ENCODE results near the gene SCAP.
"Not testable (repeated sequence)": the region's sequence is repeated elsewhere in the genome, so short reads cannot be mapped to it uniquely, and the experiment has no call there.

Gene SCAP

DNA sequence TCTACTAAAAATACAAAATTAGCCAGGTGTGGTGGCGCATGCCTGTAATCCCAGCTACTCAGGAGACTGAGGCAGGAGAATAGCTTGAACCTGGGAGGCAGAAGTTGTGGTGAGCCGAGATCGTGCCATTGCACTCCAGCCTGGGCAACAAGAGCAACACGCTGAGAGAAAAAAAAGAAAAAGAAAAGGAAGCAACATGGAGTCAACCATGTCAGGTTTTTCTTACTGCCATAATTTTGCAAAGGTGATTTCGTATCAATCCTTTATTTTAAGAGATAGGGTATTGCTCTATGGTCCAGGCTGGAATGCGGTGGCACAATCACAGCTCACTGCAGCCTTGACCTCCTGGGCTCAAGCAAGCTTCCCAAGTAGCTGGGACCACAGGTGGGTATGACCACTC lies 4.5 kb upstream of the SCAP start:
- DNase-seq, result not testable (repeated sequence)

DNA sequence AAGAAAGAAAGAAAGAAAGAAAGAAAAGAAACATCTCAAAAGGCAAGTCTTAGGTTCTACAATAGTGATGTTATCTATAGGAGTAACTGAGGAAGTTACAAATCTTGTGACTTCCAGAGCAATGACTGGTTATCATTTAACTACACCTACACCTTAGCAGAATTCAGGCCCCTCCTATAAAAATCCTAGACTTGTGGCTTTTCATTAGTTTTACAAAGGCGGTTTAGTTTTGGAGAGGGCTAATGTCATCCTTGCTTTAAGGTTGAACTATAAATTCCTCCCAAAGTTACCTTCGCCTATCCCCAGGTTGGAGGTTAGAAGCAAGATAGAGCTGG lies 4.1 kb upstream of the SCAP start:
- DNase-seq, result no peak

DNA sequence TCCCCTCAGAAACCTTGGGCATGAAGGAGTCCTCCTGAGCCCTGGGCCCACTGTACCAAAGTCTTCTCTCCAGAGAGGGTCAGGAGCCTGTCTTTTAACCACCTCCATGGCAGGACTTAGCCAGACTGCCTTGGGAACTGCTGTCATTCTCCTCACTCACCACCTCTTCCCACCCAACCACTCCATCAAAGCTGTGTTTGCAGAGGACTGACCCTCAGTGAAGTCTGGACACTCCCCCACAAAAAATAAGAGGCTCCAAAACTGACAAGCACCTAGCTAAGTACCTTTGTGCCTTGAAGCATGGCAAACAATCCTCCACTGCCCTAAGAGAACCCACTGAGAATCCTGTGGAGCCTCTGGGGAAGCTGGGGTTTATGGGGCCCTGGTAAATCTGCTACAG lies 2.3 kb upstream of the SCAP start:
- no peak for DNase-seq

DNA sequence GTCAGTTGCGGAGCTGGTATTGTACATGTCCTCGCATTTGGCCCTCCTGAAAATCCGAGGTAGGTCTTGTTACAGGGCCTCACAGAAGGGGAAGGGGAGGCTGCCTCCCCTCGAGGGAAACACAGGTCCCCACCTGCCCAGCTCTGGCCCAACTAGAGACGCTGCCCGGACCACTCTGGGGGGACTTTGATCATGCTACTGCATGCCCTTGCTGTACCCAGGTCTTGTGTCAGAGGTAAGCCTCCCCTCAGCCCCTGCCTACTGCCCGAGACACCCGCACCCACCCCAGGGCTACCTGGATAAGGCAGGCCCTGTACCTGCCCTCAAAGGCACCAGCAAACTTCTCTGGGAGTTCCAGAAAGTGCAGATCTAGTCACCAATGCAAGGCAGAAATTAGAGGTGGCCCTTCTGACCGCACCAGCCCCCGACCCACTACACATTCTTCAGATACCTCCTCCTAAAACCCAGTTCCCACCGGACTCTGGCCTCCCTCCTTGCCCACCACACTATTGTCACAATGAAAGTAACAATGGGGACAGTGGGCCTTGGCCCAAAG lies 981 bp upstream of the SCAP start:
- no peak for DNase-seq

DNA sequence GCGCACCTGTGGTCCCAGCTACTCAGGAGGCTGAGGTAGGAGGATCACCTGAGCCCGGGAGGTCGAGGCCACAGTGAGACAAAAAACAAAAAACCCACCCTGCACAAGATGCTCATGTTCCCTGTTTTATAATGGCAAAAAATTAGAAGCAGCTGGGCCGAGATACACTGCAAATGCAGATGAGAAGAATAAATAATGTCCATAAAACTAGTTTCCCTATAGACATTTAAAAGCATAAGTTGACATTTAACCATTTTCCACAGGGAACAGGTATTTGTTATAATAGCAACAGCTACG lies 537 bp upstream of the SCAP start:
- DNase-seq, result no peak

DNA sequence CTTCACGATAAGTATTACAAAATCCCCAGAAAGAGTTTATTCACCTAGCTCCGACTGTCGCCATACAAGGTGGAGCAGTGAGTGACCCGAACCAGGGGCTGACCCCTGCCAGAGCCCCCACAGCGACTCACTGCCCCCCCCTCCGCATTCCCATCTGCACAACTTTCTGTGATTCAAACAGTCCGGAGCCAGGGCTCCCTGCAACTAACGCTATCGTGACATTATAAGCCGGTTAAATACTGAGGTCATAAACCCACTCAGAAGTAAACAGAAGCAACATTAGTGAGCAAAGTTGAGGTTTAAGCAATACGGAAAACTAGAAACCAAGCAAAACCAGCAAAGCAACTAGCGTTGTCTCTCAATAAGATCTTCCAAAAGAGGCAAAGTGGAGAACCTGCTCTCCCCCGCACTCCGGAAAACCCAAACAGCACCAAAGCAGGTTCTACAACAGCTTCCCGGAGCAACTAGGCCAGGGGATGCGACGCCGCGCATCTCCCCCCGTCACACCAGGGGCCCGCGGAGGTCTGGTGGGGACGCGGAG lies 642 bp downstream of the SCAP start:
- no peak for DNase-seq

DNA sequence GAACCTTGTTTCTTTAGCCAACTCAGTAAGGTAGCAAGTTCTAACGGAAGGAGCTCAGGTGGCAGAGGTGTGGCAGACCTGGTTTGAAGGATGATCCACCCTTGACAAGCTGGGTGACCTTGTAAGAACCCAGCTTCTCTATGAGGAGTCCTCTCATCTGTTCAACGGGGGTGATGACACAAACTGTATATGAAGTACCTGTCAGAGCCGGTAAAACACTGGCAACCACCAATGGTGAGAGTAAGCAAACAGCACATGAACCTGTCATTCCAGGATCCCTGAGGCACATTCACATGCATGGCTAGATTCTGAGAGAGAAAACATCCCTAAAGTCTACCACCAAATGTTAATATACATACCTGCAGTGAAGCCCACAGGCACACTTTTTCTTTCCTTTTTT lies 2.4 kb downstream of the SCAP start:
- no peak for DNase-seq

DNA sequence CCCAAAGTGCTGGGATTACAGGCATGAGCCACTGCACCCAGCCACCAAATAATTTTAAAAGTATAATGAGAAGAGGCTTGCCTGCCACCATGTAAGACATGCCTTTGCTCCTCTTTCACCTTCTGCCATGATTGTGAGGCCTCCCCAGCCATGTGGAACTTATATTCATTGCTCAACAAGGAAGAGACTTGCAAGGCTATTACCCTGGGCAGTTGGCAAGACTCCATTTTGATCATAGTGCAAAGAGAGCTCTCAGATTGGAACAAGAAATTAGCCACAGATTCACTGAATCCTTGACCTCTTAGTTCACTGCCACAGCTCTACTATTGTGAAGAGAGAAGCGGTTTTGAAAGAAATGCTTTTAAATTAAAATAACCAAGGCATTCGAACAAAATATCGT lies 6.1 kb downstream of the SCAP start:
- no peak for DNase-seq

DNA sequence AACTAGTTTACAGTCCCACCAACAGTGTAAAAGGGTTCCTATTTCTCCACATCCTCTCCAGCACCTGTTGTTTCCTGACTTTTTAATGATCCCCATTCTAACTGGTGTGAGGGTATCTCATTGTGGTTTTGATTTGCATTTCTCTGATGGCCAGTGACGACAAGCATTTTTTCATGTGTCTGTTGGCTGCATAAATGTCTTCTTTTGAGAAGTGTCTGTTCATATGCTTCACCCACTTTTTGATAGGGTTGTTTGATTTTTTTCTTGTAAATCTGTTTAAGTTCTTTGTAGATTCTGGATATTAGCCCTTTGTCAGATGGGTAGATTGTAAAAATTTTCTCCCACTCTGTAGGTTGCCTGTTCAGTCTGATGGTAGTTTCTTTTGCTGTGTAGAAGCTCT lies 7.4 kb downstream of the SCAP start:
- DNase-seq, result not testable (repeated sequence)

DNA sequence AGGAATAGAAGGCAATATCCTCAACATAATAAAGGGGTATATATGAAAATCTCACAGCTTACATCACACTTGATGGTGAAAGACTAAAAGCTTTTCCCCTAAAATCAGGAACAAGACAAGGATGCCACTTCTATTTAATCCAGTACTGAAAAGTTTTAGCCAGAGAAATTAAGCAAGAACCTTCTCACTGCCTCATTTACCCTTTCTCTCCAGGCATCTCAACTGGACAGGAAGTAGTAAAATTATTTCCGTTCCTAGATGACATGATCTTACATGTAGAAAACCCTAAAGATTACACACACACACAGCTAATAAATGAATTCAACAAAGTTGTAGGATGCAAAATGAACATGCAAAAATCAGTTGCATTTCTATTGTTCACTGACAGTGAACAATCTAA lies 11.2 kb downstream of the SCAP start:
- no peak for DNase-seq

DNA sequence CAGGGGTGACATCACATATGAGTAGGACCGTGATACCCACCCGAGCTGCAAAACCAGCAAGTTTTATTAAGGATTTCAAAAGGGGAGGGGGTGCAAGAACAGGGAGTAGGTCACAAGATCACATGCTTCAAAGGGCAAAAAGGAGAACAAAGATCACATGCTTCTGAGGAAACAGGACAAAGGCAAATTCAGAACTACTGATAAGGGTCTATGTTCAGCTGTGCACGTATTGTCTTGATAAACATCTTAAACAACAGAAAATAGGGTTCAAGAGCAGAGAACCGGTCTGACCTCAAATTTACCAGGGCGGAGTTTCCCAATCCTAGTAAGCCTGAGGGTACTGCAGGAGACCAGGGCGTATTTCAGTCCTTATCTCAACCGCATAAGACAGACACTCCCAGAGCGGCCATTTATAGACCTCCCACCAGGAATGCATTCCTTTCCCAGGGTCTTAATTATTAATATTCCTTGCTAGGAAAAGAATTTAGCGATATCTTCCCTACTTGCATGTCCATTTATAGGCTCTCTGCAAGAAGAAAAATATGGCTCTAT lies 16.1 kb downstream of the SCAP start:
- DNase-seq, result not testable (repeated sequence)

DNA sequence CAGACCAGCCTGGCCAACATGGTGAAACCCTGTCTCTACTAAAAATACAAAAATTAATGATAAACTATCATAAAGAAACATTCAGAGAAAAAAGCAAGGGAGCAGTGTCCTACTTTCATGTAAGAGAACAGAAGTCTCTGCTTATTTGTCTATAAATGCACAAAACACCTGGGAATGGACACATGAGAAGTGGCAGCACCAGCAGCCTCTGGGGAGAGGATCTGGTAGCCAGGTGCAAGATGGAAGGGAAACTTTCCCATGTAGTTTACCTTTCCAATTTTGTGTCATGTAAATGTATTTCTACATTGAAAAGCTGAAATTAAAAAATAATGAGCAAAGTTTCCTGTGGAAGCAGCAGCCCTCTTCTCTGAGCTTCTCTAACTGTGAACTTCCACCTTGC lies 18.8 kb downstream of the SCAP start:
- no peak for DNase-seq

DNA sequence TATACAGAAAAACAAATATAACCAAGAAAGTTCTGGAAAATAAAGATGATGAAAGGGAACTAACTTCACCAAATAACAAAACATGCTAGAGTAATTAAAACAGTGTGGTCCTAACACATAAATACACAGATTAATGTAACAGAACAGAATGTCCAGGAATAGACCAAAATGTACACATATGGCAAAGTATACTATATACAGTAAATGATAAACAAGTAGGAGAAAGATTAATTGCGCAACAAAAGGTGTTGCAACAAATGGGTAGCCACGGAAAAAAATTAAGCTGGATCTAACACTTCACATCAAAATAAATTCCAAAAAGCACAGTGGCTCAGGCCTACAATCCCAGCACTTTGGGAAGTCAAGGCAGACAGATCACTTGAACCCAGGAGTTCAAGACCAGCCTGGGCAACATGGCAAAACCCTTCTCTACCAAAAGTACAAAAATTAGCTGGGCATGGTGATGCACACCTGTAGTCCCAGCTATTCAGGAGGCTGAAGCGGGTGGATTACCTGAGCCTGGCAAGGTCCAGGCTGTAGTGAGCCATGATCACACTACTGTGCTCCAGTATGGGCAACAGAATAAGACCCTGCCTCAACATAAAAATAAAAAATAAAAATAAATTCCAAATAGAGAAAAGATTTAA lies 19.8 kb downstream of the SCAP start:
- DNase-seq, result no peak

DNA sequence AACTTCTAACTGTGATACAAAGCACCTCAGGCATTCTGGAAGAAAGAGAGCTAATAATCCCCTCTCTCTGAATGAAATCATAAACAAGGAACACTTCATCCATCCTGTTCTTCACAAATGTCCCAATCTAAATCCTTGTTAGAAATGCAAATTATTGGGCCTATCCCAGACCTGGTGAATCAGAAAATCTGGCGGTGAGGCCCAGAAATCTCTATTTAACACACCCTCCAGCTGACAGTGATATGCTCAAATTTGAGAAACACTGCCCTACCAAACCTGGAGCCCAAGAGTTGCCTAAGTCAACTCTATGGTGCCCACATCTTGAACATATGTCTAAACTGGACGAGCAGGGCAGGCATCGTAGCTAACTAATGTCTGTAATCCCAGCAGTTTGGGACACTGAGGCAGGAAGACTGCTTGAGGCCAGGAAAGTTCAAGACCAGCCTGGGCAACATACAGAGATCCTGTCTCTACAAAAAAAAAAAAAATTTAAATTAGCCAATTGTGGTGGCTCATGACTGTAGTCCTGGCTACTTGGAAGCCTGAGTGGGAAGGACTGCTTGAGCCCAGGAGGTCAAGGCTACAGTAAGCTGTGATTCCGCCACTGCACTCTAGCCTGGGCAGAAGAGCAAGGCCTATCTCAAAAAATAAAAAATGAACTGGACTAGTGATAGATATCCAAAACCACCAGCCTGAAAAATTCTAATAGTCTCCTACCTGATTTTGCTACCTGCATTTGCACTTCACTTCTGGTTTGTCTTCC lies 23.1 kb downstream of the SCAP start:
- no peak for DNase-seq

DNA sequence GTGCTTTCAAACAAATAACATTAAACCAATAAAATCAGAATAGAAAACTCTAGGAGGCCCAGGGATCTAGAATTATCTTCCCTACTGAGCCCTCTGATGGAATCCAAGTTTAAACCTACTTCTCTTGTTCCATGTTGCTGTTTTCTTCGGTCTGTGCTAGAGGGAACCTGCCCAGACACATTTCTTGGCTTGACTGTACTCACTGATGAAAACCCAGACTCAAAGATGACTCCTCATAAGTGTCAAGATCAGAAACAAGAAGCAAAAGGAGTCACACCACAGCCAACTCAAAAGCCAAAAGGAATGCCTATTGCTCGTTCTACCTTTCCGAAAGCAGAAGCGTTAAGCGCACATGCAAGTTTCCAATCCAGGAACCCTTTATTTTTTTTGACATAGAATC lies 31.6 kb downstream of the SCAP start:
- DNase-seq, result no peak

DNA sequence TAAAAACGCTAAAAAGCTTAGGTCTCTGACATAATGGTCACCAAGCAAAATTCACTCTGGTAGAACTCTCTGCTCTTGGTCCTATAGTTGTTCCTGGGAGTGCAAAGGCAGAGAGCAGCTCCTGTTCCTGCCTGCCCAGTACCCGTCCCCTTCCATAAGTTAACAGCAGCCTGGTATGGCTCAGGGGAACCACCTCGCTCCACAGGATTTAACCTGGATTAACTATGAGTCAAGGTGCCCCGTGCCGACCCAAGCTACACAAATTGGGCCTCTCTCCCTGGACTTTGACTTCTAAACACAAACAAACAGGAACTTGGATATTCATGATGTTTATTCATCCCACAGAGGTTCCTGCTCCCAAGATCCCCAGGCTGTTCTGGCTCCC lies 32.1 kb downstream of the SCAP start:
- DNase-seq, result no peak

DNA sequence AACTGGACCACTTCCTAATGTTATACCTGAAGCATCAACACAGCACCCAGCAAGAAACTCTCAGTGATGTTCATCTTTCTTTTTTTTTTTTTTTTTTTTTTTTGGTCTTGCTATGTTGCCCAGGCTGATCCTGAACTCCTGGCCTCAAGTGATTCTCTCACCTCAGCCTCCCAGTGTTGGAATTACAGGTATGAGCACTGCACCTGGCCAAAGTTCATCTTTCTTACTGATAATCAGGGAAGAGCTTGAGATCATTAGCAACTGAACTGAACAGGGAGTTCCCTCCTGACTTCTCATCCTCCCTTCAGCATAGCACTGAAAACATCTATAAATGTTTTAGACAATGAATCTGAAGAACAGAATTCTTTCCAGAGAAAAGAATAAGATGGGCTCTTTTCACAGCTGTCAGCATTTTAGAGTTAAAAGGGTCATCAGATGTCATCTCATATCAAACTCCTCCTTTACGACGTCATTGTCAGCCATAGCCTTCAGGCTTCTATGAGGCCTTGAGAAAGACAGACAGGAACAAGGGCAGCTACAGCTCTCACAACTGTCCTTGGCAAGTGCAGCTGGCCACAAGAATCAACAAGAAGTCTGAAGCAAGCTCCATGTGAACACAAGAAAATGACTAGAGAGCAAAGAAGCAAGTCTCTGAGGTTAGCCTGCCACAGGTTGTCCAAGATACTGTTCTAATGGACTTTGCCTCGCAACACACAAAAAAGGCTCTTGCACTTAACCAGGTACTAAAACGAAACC lies 33.8 kb downstream of the SCAP start:
- no peak for DNase-seq

DNA sequence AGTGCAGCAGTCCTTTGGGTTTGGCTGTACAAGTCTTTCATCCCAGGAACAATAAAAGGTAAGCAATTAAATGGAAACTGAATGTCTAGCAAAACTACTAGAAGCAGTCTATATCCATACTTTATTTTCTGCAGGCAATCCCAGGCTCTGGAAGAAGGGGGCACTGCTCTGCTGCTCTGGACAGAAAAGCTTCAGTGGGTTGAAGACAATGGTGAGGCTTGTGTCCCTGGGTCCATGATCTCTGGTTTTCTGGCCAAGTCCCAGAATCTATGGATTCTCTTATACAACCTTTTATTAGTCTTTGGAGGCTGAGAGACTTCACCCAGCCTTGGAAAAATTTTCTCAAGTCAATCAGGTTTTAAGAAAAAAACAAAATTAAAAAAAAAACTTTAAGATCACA lies 35.6 kb downstream of the SCAP start:
- no peak for DNase-seq

DNA sequence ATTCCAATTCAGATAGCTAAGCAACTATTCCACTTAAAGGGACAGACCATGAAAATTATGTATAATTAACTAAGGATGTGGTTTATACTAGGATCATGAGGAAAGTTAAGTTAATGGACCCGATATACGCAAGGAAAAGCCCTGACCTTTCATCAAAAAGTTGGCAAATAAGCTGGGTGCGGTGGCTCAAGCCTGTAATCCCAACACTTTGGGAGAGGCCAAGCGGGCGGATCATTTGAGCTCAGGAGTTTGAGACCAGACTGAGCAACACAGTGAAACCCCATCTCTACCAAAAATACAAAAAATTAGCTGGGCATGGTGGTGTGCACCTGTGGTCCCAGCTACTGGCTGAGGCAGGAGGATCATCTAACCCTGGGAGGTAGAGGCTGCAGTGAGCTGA lies 39.6 kb downstream of the SCAP start:
- no peak for DNase-seq

DNA sequence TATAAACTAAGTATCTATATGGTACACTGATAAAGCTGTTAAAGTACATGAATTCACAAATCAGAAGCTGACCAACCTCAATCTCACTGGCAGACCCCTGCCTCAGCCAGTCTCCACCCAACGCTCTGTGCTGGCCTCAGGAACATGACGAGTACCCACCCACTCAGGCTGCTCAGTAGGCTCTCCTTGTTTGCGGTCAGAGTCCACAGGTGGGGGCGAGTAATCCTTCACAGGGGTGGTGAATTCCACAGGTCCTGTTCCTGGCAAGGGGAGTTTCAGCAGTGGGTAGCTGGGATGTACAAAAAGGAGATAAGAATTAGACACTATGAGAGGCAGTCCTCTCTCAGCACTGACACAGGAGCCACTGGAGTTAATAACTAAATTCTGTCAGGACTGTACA lies 40.9 kb downstream of the SCAP start:
- DNase-seq, result no peak

DNA sequence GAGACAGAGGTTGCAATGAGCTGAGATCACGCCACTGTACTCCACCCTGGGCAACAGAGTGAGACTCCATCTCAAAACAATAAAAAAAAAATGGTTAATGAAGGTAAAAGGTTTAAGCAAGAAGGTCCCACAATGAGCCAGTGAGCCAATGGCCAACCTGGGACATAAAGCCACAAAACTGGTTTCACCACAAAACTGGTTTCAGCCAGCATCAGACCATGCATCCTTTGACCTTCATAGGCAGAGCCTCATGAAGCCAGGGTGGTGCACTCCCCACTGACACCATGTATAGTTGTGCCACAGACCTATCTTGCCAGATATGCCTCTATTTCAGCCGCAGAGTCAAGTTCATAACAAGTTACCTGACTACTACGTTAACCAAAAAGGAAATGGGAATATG lies 41.9 kb downstream of the SCAP start:
- no peak for DNase-seq

DNA sequence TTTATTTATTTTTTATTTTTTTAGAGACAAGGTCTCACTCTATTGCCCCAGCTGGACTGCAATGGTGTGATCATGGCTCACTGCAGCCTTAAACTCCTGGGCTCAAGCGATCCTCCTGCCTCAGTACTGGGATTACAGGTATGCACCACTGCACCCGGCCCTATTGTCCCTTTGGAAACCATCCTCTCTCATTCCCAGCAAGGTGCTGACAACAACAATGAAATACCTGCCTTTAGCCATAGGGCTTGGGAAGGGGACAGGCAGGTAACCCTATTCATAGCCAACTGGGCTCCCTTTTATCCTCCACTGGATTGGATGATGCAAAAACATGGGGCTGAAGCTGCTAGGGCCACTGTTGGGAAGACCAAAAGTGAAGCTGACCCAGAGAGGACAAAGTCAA lies 43.1 kb downstream of the SCAP start:
- DNase-seq, result no peak

DNA sequence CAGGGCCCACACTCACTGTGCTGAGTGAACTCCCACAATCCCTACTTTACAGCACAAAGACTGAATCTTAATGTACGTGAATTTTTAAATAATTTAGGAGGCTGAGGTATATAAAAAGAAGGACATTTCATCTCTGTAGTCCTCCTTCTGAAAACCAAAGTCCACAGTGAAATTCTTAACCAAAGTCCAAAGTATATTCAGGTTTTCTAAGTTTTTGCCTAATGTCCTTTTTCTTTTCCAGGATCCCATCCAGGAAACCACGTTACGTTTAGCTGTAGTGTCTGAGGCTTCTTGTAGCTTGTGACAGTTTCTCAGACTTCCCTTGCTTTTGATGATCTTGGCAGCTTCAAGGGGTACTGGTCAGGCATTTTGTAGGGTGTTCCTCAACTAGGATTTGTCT lies 44.5 kb downstream of the SCAP start:
- DNase-seq, result no peak

DNA sequence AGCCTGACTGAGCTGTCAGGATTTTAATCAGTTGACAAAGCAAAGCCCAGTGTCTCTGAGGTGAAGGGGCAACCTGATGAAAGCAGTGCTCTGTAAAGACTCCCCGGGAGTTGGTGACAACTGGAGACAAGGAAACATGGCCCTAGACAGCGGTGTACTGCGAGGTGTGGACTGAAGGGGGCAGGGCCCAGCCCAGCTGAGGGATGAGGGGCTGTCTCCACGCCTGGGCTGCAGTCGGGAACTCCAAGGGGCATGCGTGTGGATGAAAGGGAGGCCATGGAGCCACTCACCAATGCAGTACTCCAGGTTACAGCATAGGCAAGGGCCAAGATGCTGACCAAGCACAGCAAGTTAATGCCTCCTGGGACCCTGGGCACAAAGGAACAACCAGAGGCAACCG lies 45.1 kb downstream of the SCAP start:
- DNase-seq, result no peak

Measured in SW 1271 (cell line).